Mammary epithelial cell (primary cell): Measurements from ENCODE around the gene NR2E1.

Experiments
- EZH2 ChIP-seq: IDR thresholded peaks from 2 replicates; pipeline ENCODE4 v1.6.1; 2012; ENCODE audit warnings: low read length, inconsistent platforms, borderline replicate concordance
- TF ChIP-seq, protein P1 (sequence below), 2 donors: IDR thresholded peaks in 1 of 2; conservative IDR thresholded peaks in 1 of 2; 2 replicates each; pipeline ENCODE4 v1.5.1; 2011 to 2012; ENCODE audit warnings: inconsistent platforms in 2 of 2, low read length in 2 of 2, mild to moderate bottlenecking in 2 of 2, control low read depth in 1 of 2, low read depth in 1 of 2; ENCODE audit not compliant: insufficient read depth in 1 of 2; ENCODE audit errors: extremely low read depth in 1 of 2

GRCh38 chr6:108169464-108170331, 3.9 kb downstream of the NR2E1 start:
- TF ChIP-seq, protein P1, sequence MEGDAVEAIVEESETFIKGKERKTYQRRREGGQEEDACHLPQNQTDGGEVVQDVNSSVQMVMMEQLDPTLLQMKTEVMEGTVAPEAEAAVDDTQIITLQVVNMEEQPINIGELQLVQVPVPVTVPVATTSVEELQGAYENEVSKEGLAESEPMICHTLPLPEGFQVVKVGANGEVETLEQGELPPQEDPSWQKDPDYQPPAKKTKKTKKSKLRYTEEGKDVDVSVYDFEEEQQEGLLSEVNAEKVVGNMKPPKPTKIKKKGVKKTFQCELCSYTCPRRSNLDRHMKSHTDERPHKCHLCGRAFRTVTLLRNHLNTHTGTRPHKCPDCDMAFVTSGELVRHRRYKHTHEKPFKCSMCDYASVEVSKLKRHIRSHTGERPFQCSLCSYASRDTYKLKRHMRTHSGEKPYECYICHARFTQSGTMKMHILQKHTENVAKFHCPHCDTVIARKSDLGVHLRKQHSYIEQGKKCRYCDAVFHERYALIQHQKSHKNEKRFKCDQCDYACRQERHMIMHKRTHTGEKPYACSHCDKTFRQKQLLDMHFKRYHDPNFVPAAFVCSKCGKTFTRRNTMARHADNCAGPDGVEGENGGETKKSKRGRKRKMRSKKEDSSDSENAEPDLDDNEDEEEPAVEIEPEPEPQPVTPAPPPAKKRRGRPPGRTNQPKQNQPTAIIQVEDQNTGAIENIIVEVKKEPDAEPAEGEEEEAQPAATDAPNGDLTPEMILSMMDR (conservative IDR thresholded peaks at IDR 0.05 in 1 of 2, IDR thresholded peaks at IDR 0.05 in 1 of 2; ENCODE audit: extremely low read depth in 1 of 2, insufficient read depth in 1 of 2, low read depth in 1 of 2, low read length in 2 of 2), result no peak
- TF ChIP-seq EZH2, result peak; percentile 35
